ENCODE data around the gene TKT. TPM values are rescaled to one million over a fixed set of nuclear protein-coding genes. Genes with fewer than 3 reads are reported as not detected.
A peak's percentile ranks its signal among the peaks of the same experiment; 100 is the strongest.

TKT gene
- total RNA-seq, 6 experiments from 2014 or later, result 98.9 to 257 (median 146) TPM

DNA sequence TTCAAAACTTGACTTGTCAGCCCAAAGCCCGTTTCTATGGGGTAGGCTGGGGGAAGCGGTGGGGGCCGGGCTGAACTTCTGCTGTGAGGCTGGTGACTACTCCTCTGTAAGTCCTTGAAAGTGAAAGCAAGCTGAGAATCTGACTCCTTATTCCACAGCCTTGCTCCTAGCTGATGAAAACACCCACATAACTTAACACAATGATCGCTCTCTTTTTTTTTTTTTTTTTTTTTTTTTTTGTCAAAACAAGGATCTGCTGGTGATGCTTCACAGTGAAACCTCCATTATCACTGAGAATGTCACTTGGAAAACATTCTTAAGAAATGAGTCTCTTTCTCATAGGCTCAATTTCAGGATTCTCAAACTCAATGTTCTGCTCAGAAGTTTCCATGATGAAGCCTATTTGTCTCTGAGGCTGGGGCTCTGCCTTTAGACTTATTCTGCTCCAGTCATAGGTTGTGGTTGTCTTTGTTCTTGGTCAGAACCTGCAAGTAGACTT is 31.4 kb upstream of the TKT start:
- 86% methylated on average over 4 of the region's 4 CpGs for WGBS (ENCODE audit: insufficient coverage, low coverage, low lambda C conversion rate, missing lambda C conversion rate)
- H3K27ac ChIP-seq, result no peak overlapping the region
- DNase-seq (peak in 1 of 3 donors; percentile 32), ATAC-seq (peak; percentile 14 to 74 (median 47))
- TF ChIP-seq POLR2A (IDR thresholded peaks at IDR 0.05), result no peak
- TF ChIP-seq, protein P1, sequence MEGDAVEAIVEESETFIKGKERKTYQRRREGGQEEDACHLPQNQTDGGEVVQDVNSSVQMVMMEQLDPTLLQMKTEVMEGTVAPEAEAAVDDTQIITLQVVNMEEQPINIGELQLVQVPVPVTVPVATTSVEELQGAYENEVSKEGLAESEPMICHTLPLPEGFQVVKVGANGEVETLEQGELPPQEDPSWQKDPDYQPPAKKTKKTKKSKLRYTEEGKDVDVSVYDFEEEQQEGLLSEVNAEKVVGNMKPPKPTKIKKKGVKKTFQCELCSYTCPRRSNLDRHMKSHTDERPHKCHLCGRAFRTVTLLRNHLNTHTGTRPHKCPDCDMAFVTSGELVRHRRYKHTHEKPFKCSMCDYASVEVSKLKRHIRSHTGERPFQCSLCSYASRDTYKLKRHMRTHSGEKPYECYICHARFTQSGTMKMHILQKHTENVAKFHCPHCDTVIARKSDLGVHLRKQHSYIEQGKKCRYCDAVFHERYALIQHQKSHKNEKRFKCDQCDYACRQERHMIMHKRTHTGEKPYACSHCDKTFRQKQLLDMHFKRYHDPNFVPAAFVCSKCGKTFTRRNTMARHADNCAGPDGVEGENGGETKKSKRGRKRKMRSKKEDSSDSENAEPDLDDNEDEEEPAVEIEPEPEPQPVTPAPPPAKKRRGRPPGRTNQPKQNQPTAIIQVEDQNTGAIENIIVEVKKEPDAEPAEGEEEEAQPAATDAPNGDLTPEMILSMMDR (IDR thresholded peaks at IDR 0.05), result no peak
- no peaks in the 10 kb centered on the region for H3K27me3 ChIP-seq
- no peaks in the 10 kb centered on the region for H3K4me1 ChIP-seq
- peaks cover 0 to 36% (median 10%) of the 10 kb centered on the region in 4 donors for H3K36me3 ChIP-seq
- H3K9me3 ChIP-seq, result no peaks in the 10 kb centered on the region
- intact Hi-C loops (cut with DNase I), result no loop called here
- H3K4me3 ChIP-seq, result no peak overlapping the region

DNA sequence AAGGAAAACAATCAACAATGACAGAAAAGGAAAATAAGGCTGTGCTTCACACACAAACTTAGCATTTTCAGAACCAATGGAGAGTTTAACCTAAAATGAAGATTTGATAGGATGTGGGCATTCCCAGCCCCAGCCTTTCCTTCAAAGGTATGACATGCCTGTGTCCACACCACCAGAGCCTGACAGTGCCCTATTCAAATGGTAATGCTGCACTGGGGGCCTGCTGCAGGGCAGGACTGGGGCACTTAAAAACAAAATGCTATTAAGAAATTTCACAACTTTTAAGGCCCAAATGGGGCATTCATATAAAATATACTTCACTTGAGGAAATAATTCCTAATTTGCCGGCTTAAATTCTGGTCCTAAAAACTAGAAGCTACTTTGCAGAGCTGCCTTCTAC is 30.9 kb upstream of the TKT start:
- no peaks in the 10 kb centered on the region for H3K9me3 ChIP-seq
- ATAC-seq, result no peak
- H3K4me1 ChIP-seq, result no peaks in the 10 kb centered on the region
- TF ChIP-seq, protein P1 (IDR thresholded peaks at IDR 0.05), result no peak
- TF ChIP-seq POLR2A (IDR thresholded peaks at IDR 0.05), result no peak
- 63% methylated on average over 1 of the region's 1 CpG for WGBS (ENCODE audit: insufficient coverage, low coverage, low lambda C conversion rate, missing lambda C conversion rate)
- no peak overlapping the region for H3K27ac ChIP-seq
- intact Hi-C loops (cut with DNase I), result no loop called here
- DNase-seq, result no peak
- H3K27me3 ChIP-seq, result no peaks in the 10 kb centered on the region
- H3K36me3 ChIP-seq, result peaks cover 0 to 33% (median 10%) of the 10 kb centered on the region in 4 donors
- no peak overlapping the region for H3K4me3 ChIP-seq

DNA sequence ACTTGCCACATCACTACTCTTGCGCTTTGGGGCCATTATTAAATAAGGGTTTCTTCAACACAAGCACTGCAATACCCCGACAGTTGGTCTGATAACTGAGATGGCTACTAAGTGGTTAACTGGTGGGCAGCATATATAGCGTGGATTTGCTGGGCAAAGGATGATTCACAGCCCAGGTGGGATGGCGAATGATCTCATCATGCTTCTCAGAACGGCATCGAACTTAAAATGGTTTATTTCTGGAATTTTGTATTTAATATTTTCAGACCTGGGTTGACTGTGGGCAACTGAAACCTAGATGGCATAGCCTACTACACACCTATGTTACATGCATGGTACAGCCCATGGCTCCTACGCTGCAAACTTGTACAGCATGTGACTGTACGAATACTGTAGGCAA is 26.8 kb upstream of the TKT start:
- Histone ChIP-seq H3K4me1 (no peaks in the 10 kb centered on the region), H3K36me3 (peaks cover 0 to 22% (median 8%) of the 10 kb centered on the region in 4 donors), H3K27ac (no peak overlapping the region), H3K9me3 (no peaks in the 10 kb centered on the region), H3K27me3 (no peaks in the 10 kb centered on the region), H3K4me3 (no peak overlapping the region)
- DNase-seq (no peak), ATAC-seq (no peak)
- intact Hi-C loops (cut with DNase I), result no loop called here
- TF ChIP-seq POLR2A (IDR thresholded peaks at IDR 0.05), result no peak
- TF ChIP-seq, protein P1 (IDR thresholded peaks at IDR 0.05), result no peak
- WGBS (ENCODE audit: insufficient coverage, low coverage, low lambda C conversion rate, missing lambda C conversion rate), result 94% methylated on average over 4 of the region's 8 CpGs

DNA sequence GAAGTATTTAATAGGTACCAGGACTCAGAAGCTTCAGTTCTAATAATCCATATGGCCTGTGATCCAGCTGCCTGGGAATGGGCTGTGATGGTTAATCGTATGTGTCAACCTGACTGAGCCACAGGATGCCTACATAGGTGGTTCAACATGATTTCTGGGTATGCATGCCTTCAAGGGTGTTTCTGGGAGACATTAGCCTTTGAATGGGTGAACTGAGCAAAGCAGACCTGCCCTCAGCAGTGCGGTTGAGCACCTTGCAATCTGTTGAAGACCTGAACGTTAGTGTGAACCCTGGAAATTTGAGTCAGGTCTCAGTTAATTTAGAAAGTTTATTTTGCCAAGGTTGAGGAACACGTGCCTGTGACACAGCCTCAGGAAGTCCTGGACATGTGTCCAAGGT is 22.8 kb upstream of the TKT start:
- TF ChIP-seq, protein P1 (IDR thresholded peaks at IDR 0.05), result no peak
- TF ChIP-seq POLR2A (IDR thresholded peaks at IDR 0.05), result no peak
- H3K27ac ChIP-seq, result no peak overlapping the region
- no peak for ATAC-seq
- intact Hi-C loops (cut with DNase I), result no loop called here
- no peak overlapping the region for H3K4me3 ChIP-seq
- H3K27me3 ChIP-seq, result no peaks in the 10 kb centered on the region
- no peaks in the 10 kb centered on the region for H3K9me3 ChIP-seq
- H3K4me1 ChIP-seq, result no peaks in the 10 kb centered on the region
- WGBS (ENCODE audit: insufficient coverage, low coverage, low lambda C conversion rate, missing lambda C conversion rate), result 94% methylated on average over 3 of the region's 4 CpGs
- no peaks in the 10 kb centered on the region for H3K36me3 ChIP-seq
- DNase-seq, result no peak

Data from right lobe of liver (tissue), 6 donors.